Hepatocyte (in vitro differentiated cells): ENCODE measurements around the gene COX6A1. TPM values are rescaled to one million over a fixed set of nuclear protein-coding genes. Genes with fewer than 3 reads are reported as not detected.

Experiments used
- DNase-seq: peaks from one replicate; pipeline ENCODE4 v3.0.0-alpha.2; 2016; ENCODE audit warnings: low spot score
- H2AFZ ChIP-seq: fragments of 200-600 bp; sonication (generic); 2 replicates; pipeline ENCODE4 v1.6.0; 2016; ENCODE audit warnings: antibody characterized with exemption, mild to moderate bottlenecking
- H3K27ac ChIP-seq: fragments of 200-600 bp; sonication (generic); 2 replicates; pipeline ENCODE4 v1.5.1; 2016; ENCODE audit warnings: mild to moderate bottlenecking
- H3K27me3 ChIP-seq: fragments of 200-600 bp; sonication (generic); 2 replicates; pipeline ENCODE4 v1.6.1; 2016
- H3K36me3 ChIP-seq: fragments of 200-600 bp; sonication (generic); replicated peaks from 2 replicates; pipeline ENCODE4 v1.5.1; 2016; ENCODE audit warnings: low read depth; ENCODE audit not compliant: insufficient read depth
- H3K4me1 ChIP-seq: fragments of 200-600 bp; sonication (generic); 2 replicates; pipeline ENCODE4 v1.5.1; 2016; ENCODE audit warnings: mild to moderate bottlenecking, moderate library complexity; ENCODE audit not compliant: insufficient read depth
- H3K4me2 ChIP-seq: fragments of 200-600 bp; sonication (generic); 2 replicates; pipeline ENCODE4 v1.6.0; 2016
- H3K4me3 ChIP-seq: fragments of 200-600 bp; sonication (generic); 2 replicates; pipeline ENCODE4 v1.5.1; 2016; ENCODE audit warnings: mild to moderate bottlenecking
- H3K79me2 ChIP-seq: fragments of 200-600 bp; sonication (generic); 2 replicates; pipeline ENCODE4 v1.6.0; 2017; ENCODE audit warnings: mild to moderate bottlenecking
- H3K9me2 ChIP-seq: fragments of 200-600 bp; sonication (generic); replicated peaks from 2 replicates; pipeline ENCODE4 v1.6.0; 2017; ENCODE audit warnings: mild to moderate bottlenecking; ENCODE audit not compliant: insufficient read depth
- H3K9me3 ChIP-seq: fragments of 200-600 bp; sonication (generic); 2 replicates; pipeline ENCODE4 v1.5.1; 2016; ENCODE audit warnings: low read depth, mild to moderate bottlenecking
- H4K20me1 ChIP-seq: fragments of 200-600 bp; sonication (generic); 2 replicates; pipeline ENCODE4 v1.6.0; 2016; ENCODE audit warnings: mild to moderate bottlenecking; ENCODE audit not compliant: insufficient read depth, poor library complexity, severe bottlenecking
- CTCF ChIP-seq: fragments of 200-600 bp; sonication (generic); IDR thresholded peaks from 2 replicates; pipeline ENCODE4 v1.5.1; 2016; ENCODE audit warnings: antibody characterized with exemption, mild to moderate bottlenecking; ENCODE audit not compliant: poor library complexity
- EZH2 ChIP-seq: fragments of 200-600 bp; sonication (generic); IDR thresholded peaks from 2 replicates; pipeline ENCODE4 v1.6.1; 2016; ENCODE audit warnings: antibody characterized with exemption, mild to moderate bottlenecking, borderline replicate concordance
- EZH2phosphoT487 ChIP-seq: fragments of 200-600 bp; sonication (generic); IDR thresholded peaks from one replicate; pipeline ENCODE4 v1.6.1; 2018; ENCODE audit warnings: antibody characterized with exemption, mild to moderate bottlenecking, low read depth, moderate library complexity; ENCODE audit not compliant: unreplicated experiment, severe bottlenecking
- WGBS: methylation state at CpG from one replicate; pipeline ENCODE4 v1.1.6; 2016; ENCODE audit warnings: low lambda C conversion rate; ENCODE audit errors: missing lambda C conversion rate; 5-methylcytosine and 5-hydroxymethylcytosine counted together
- polyA plus RNA-seq: library from polyadenylated mRNA; unstranded; fragments of >200 nt; fragmentation: Nextera tagmentation; extraction: Ambion mirVana; gene quantifications from 2 replicates; pipeline ENCODE4 v1.2.1, GENCODE V29; 2016
- total RNA-seq: library from RNA; depleted of rRNA; stranded (reverse); fragments of >200 nt; gene quantifications from 2 replicates; pipeline ENCODE4 v1.2.3, GENCODE V29; 2014

COX6A1 gene
- total and polyA plus RNA-seq, 2 experiments from 2014 or later = 581 to 1,059 TPM

GRCh38 chr12:120453060-120453750 lies 15.3 kb downstream of the COX6A1 start:
- no peaks in the 10 kb centered on the region for H3K9me2 ChIP-seq
- no peaks in the 10 kb centered on the region for H3K9me3 ChIP-seq
- no peaks in the 10 kb centered on the region for H4K20me1 ChIP-seq
- no peak overlapping the region for H3K4me3 ChIP-seq
- no peak overlapping the region for H2AFZ ChIP-seq
- H3K36me3 ChIP-seq = no peaks in the 10 kb centered on the region
- peak; percentile 28 for DNase-seq
- H3K27ac ChIP-seq = peak overlapping the region; percentile 79
- H3K79me2 ChIP-seq = peaks cover 44% of the 10 kb centered on the region
- no peaks in the 10 kb centered on the region for H3K27me3 ChIP-seq
- peaks cover 10% of the 10 kb centered on the region for H3K4me1 ChIP-seq
- TF ChIP-seq EZH2phosphoT487 (no peak), EZH2 (no peak), CTCF (no peak)
- peak overlapping the region; percentile 57 for H3K4me2 ChIP-seq
- 71% methylated on average over 3 of the region's 3 CpGs for WGBS

GRCh38 chr12:120453977-120454376 lies 16.1 kb downstream of the COX6A1 start:
- no peaks in the 10 kb centered on the region for H3K9me3 ChIP-seq
- no peaks in the 10 kb centered on the region for H3K9me2 ChIP-seq
- H3K36me3 ChIP-seq = no peaks in the 10 kb centered on the region
- no peak for DNase-seq
- no peaks in the 10 kb centered on the region for H3K27me3 ChIP-seq
- WGBS = 79% methylated on average over 4 of the region's 4 CpGs
- H3K27ac ChIP-seq = no peak overlapping the region
- no peak overlapping the region for H3K4me2 ChIP-seq
- H3K4me3 ChIP-seq = no peak overlapping the region
- H4K20me1 ChIP-seq = no peaks in the 10 kb centered on the region
- no peak for TF ChIP-seq EZH2phosphoT487
- peak; percentile 38 for TF ChIP-seq CTCF
- peaks cover 36% of the 10 kb centered on the region for H3K79me2 ChIP-seq
- H2AFZ ChIP-seq = no peak overlapping the region
- H3K4me1 ChIP-seq = peaks cover 10% of the 10 kb centered on the region

GRCh38 chr12:120455302-120455701 lies 17.4 kb downstream of the COX6A1 start:
- 99% methylated on average over 7 of the region's 7 CpGs for WGBS
- no peaks in the 10 kb centered on the region for H3K36me3 ChIP-seq
- no peak for DNase-seq

More at GRCh38 chr12:120455302-120455701, 17.4 kb downstream of the COX6A1 start:
- Histone ChIP-seq H4K20me1 (no peaks in the 10 kb centered on the region), H3K4me1 (peaks cover 10% of the 10 kb centered on the region), H3K79me2 (peaks cover 24% of the 10 kb centered on the region), H2AFZ (no peak overlapping the region), H3K27me3 (no peaks in the 10 kb centered on the region), H3K4me3 (no peak overlapping the region), H3K4me2 (no peak overlapping the region), H3K27ac (no peak overlapping the region), H3K9me2 (no peaks in the 10 kb centered on the region), H3K9me3 (no peaks in the 10 kb centered on the region)
- TF ChIP-seq EZH2 = no peak
- TF ChIP-seq EZH2phosphoT487 = no peak
- TF ChIP-seq CTCF = no peak
